COLO829 (cell line): ENCODE data around the gene LRP2.
A peak's percentile ranks its signal among the peaks of the same experiment; 100 is the strongest.
"Not testable (repeated sequence)": the region's sequence is repeated elsewhere in the genome, so short reads cannot be mapped to it uniquely, and the experiment has no call there.

ENCODE experiments used
- DNase-seq: peaks from one replicate; pipeline ENCODE4 v3.0.0; 2012; ENCODE audit warnings: low spot score

LRP2 gene

GRCh38 chr2:169348321-169349024, 13.9 kb downstream of the LRP2 start:
- DNase-seq = peak; percentile 60

- DNase-seq = no peak
Measured at GRCh38 chr2:169345486-169346437, 16.6 kb downstream of the LRP2 start.

GRCh38 chr2:169344736-169345485, 17.4 kb downstream of the LRP2 start:
- no peak for DNase-seq

GRCh38 chr2:169343202-169343601, 19.1 kb downstream of the LRP2 start:
- DNase-seq = no peak

GRCh38 chr2:169339657-169340056, 22.7 kb downstream of the LRP2 start:
- DNase-seq = no peak

GRCh38 chr2:169336695-169337094, 25.6 kb downstream of the LRP2 start:
- no peak for DNase-seq

GRCh38 chr2:169330555-169331198, 31.7 kb downstream of the LRP2 start:
- no peak for DNase-seq

GRCh38 chr2:169329688-169330554, 32.4 kb downstream of the LRP2 start:
- no peak for DNase-seq

GRCh38 chr2:169328785-169329184, 33.5 kb downstream of the LRP2 start:
- no peak for DNase-seq

- DNase-seq = not testable (repeated sequence)
Measured at GRCh38 chr2:169327837-169328236, 34.5 kb downstream of the LRP2 start.

GRCh38 chr2:169325886-169326285, 36.4 kb downstream of the LRP2 start:
- not testable (repeated sequence) for DNase-seq

- DNase-seq = peak; percentile 29
Measured at GRCh38 chr2:169324581-169325260, 37.6 kb downstream of the LRP2 start.

- DNase-seq = no peak
Measured at GRCh38 chr2:169323841-169324240, 38.5 kb downstream of the LRP2 start.

- no peak for DNase-seq
Measured at GRCh38 chr2:169320561-169320960, 41.8 kb downstream of the LRP2 start.

GRCh38 chr2:169315357-169315756, 47.0 kb downstream of the LRP2 start:
- DNase-seq = no peak

- DNase-seq = not testable (repeated sequence)
Measured at GRCh38 chr2:169308349-169308748, 54.0 kb downstream of the LRP2 start.

- not testable (repeated sequence) for DNase-seq
Measured at GRCh38 chr2:169304689-169305088, 57.6 kb downstream of the LRP2 start.

GRCh38 chr2:169303579-169304305, 58.6 kb downstream of the LRP2 start:
- DNase-seq = no peak

- no peak for DNase-seq
Measured at GRCh38 chr2:169302364-169302763, 60.0 kb downstream of the LRP2 start.
